Measurements from ENCODE around the gene RPN1. TPM values are rescaled to one million over a fixed set of nuclear protein-coding genes. Genes with fewer than 3 reads are reported as not detected.

The RPN1 gene
- total RNA-seq, 1 donor from 2014 or later, result 250 TPM

GRCh38 chr3:128581566-128581965 lies 69.1 kb downstream of the RPN1 start:
- Mint-ChIP-seq H3K27me3 (ENCODE audit: unreplicated experiment) (peaks cover 12% of the 10 kb centered on the region), H3K4me1 (ENCODE audit: unreplicated experiment) (peaks cover 16% of the 10 kb centered on the region), H3K4me3 (ENCODE audit: unreplicated experiment) (no peak overlapping the region), H3K36me3 (ENCODE audit: low read depth, unreplicated experiment) (no peaks in the 10 kb centered on the region), H3K27ac (ENCODE audit: unreplicated experiment) (no peak overlapping the region), H3K9me3 (ENCODE audit: unreplicated experiment) (no peaks in the 10 kb centered on the region)
- no peak for DNase-seq (ENCODE audit: low spot score)
- TF ChIP-seq CTCF (IDR thresholded peaks at IDR 0.05; ENCODE audit: unreplicated experiment), result no peak

GRCh38 chr3:128579927-128580326 lies 70.7 kb downstream of the RPN1 start:
- peaks cover 10% of the 10 kb centered on the region for H3K27me3 Mint-ChIP-seq (ENCODE audit: unreplicated experiment)
- no peaks in the 10 kb centered on the region for H3K36me3 Mint-ChIP-seq (ENCODE audit: low read depth, unreplicated experiment)
- no peak for TF ChIP-seq CTCF (IDR thresholded peaks at IDR 0.05; ENCODE audit: unreplicated experiment)
- no peak overlapping the region for H3K27ac Mint-ChIP-seq (ENCODE audit: unreplicated experiment)
- no peak overlapping the region for H3K4me3 Mint-ChIP-seq (ENCODE audit: unreplicated experiment)
- no peaks in the 10 kb centered on the region for H3K9me3 Mint-ChIP-seq (ENCODE audit: unreplicated experiment)
- DNase-seq (ENCODE audit: low spot score), result no peak
- peaks cover 25% of the 10 kb centered on the region for H3K4me1 Mint-ChIP-seq (ENCODE audit: unreplicated experiment)

- no peak overlapping the region for H3K27ac Mint-ChIP-seq (ENCODE audit: unreplicated experiment)
- TF ChIP-seq CTCF (IDR thresholded peaks at IDR 0.05; ENCODE audit: unreplicated experiment), result no peak
- H3K4me3 Mint-ChIP-seq (ENCODE audit: unreplicated experiment), result no peak overlapping the region
- H3K27me3 Mint-ChIP-seq (ENCODE audit: unreplicated experiment), result peaks cover 6% of the 10 kb centered on the region
- H3K4me1 Mint-ChIP-seq (ENCODE audit: unreplicated experiment), result peaks cover 28% of the 10 kb centered on the region
- H3K36me3 Mint-ChIP-seq (ENCODE audit: low read depth, unreplicated experiment), result no peaks in the 10 kb centered on the region
- no peak for DNase-seq (ENCODE audit: low spot score)
- no peaks in the 10 kb centered on the region for H3K9me3 Mint-ChIP-seq (ENCODE audit: unreplicated experiment)
Observed at GRCh38 chr3:128578346-128578745, 72.3 kb downstream of the RPN1 start.

- no peak for DNase-seq (ENCODE audit: low spot score)
- peaks cover 31% of the 10 kb centered on the region for H3K4me1 Mint-ChIP-seq (ENCODE audit: unreplicated experiment)
Observed at GRCh38 chr3:128577711-128578110, 72.9 kb downstream of the RPN1 start.

GRCh38 chr3:128576290-128576689 lies 74.3 kb downstream of the RPN1 start:
- Mint-ChIP-seq H3K27ac (ENCODE audit: unreplicated experiment) (peak overlapping the region; percentile 18), H3K4me1 (ENCODE audit: unreplicated experiment) (peaks cover 29% of the 10 kb centered on the region), H3K4me3 (ENCODE audit: unreplicated experiment) (no peak overlapping the region), H3K9me3 (ENCODE audit: unreplicated experiment) (no peaks in the 10 kb centered on the region), H3K36me3 (ENCODE audit: low read depth, unreplicated experiment) (no peaks in the 10 kb centered on the region), H3K27me3 (ENCODE audit: unreplicated experiment) (peaks cover 4% of the 10 kb centered on the region)
- no peak for TF ChIP-seq CTCF (IDR thresholded peaks at IDR 0.05; ENCODE audit: unreplicated experiment)
- no peak for DNase-seq (ENCODE audit: low spot score)

More at GRCh38 chr3:128577711-128578110, 72.9 kb downstream of the RPN1 start:
- H3K27ac Mint-ChIP-seq (ENCODE audit: unreplicated experiment), result no peak overlapping the region
- no peak overlapping the region for H3K4me3 Mint-ChIP-seq (ENCODE audit: unreplicated experiment)
- no peaks in the 10 kb centered on the region for H3K9me3 Mint-ChIP-seq (ENCODE audit: unreplicated experiment)
- TF ChIP-seq CTCF (IDR thresholded peaks at IDR 0.05; ENCODE audit: unreplicated experiment), result no peak
- no peaks in the 10 kb centered on the region for H3K36me3 Mint-ChIP-seq (ENCODE audit: low read depth, unreplicated experiment)
- peaks cover 6% of the 10 kb centered on the region for H3K27me3 Mint-ChIP-seq (ENCODE audit: unreplicated experiment)

All from endothelial cell (in vitro differentiated cells).